Fibroblast of lung (primary cell): ENCODE measurements around the gene PLEKHH3.

ENCODE experiments used
- CTCF ChIP-seq, 2 donors: IDR thresholded peaks in 1 of 2; conservative IDR thresholded peaks in 1 of 2; 1 replicate in 1 of 2; 2 replicates in 1 of 2; pipeline ENCODE4 v1.5.1; 2011 to 2012; ENCODE audit warnings: low read length in 2 of 2, control low read depth in 1 of 2, inconsistent platforms in 1 of 2, low read depth in 1 of 2, mild to moderate bottlenecking in 1 of 2
- EZH2 ChIP-seq: IDR thresholded peaks from 2 replicates; pipeline ENCODE4 v1.5.1; 2012; ENCODE audit warnings: low read length, control low read depth, mild to moderate bottlenecking; ENCODE audit errors: missing control alignments

- TF ChIP-seq CTCF (conservative IDR thresholded peaks at IDR 0.05 in 1 of 2, IDR thresholded peaks at IDR 0.05 in 1 of 2; ENCODE audit: low read depth in 1 of 2, low read length in 2 of 2) (no peak), EZH2 (no peak)
Measured at GRCh38 chr17:42680331-42680808, 3.6 kb upstream of the PLEKHH3 start.
